Endothelial cell of umbilical vein (primary cell): ENCODE data around the gene SSR2. TPM values are rescaled to one million over a fixed set of nuclear protein-coding genes. Genes with fewer than 3 reads are reported as not detected.

Experiments
- BruUV-seq: library from RNA; stranded (reverse); fragments of 400-500 nt; replicated peaks from 2 replicates; lab custom pipeline; 2021; lab: Mats Ljungman, UMichigan
- CTCF ChIA-PET: fragments of 300-600, 350-600 bp; sonication (Branson Sonifier 250); formaldehyde crosslinking; loops from one replicate; lab custom pipeline; 2021; ENCODE audit warnings: antibody characterized with exemption, inconsistent platforms; lab: Charles Lee
- POLR2A ChIA-PET: fragments of 300-600, 350-600 bp; sonication (Branson Sonifier 250); formaldehyde crosslinking; loops from one replicate; lab custom pipeline; 2021; ENCODE audit warnings: antibody characterized with exemption, inconsistent platforms; lab: Charles Lee
- DNase-seq: peaks from one replicate; pipeline ENCODE4 v3.0.0-alpha.2; 2011; ENCODE audit warnings: low read depth, low spot score
- FAIRE-seq: peaks from 2 replicates; lab custom pipeline; 2011; peaks lifted over from hg19 to GRCh38; lab: Jason Lieb, UNC
- H2AFZ ChIP-seq: 2 replicates; pipeline ENCODE4 v1.6.0; 2012; ENCODE audit warnings: low read depth, low read length, control low read depth, inconsistent platforms
- H3K27ac ChIP-seq: 2 replicates; pipeline ENCODE4 v1.5.1; 2011; ENCODE audit warnings: low read depth, mild to moderate bottlenecking, control low read depth, low read length, moderate library complexity; ENCODE audit not compliant: insufficient read depth
- H3K27me3 ChIP-seq, 2 experiments: 2 replicates each; pipeline versions ENCODE4 v1.6.0 to v1.6.1; 2011; ENCODE audit warnings: low read length in 2 of 2, mixed read lengths in 1 of 2; ENCODE audit not compliant: control insufficient read depth in 2 of 2, insufficient read depth in 2 of 2
- H3K36me3 ChIP-seq, 2 experiments: 2 replicates in 1 of 2; 3 replicates in 1 of 2; pipeline ENCODE4 v1.5.1; 2011; ENCODE audit warnings: low read length in 2 of 2, mild to moderate bottlenecking in 1 of 2, moderate library complexity in 1 of 2; ENCODE audit not compliant: control insufficient read depth in 2 of 2, insufficient read depth in 2 of 2; ENCODE audit errors: extremely low read depth in 1 of 2
- H3K4me1 ChIP-seq: 3 replicates; pipeline ENCODE4 v1.5.1; 2011; ENCODE audit warnings: mild to moderate bottlenecking, low read length; ENCODE audit not compliant: control insufficient read depth, insufficient read depth; ENCODE audit errors: extremely low read depth
- H3K4me2 ChIP-seq: 2 replicates; pipeline ENCODE4 v1.6.1; 2011; ENCODE audit warnings: low read length, control low read depth, mixed read lengths; ENCODE audit not compliant: insufficient read depth
- H3K4me3 ChIP-seq, 3 experiments: fragments of 200-600 bp in 1 of 3; sonication (generic), shearing (Covaris generic) in 1 of 3; replicated peaks in 1 of 3; 2 replicates each; pipeline ENCODE4 v1.5.1; 2011 to 2016; ENCODE audit warnings: control low read depth in 3 of 3, low read length in 3 of 3, mild to moderate bottlenecking in 2 of 3, inconsistent platforms in 1 of 3, low read depth in 1 of 3, moderate library complexity in 1 of 3; ENCODE audit not compliant: insufficient read depth in 1 of 3
- H3K79me2 ChIP-seq: 2 replicates; pipeline ENCODE4 v1.6.0; 2012; ENCODE audit warnings: low read length, inconsistent platforms; ENCODE audit not compliant: control insufficient read depth, insufficient read depth
- H3K9ac ChIP-seq: replicated peaks from 2 replicates; pipeline ENCODE3; 2011; ENCODE audit warnings: low read length, control low read depth; ENCODE audit not compliant: insufficient read depth; ENCODE audit errors: extremely low read depth
- H3K9me1 ChIP-seq: replicated peaks from 3 replicates; pipeline ENCODE4 v1.6.0; 2011; ENCODE audit warnings: mild to moderate bottlenecking, low read length; ENCODE audit not compliant: control insufficient read depth, insufficient read depth; ENCODE audit errors: extremely low read depth
- H3K9me3 ChIP-seq: replicated peaks from 2 replicates; pipeline ENCODE4 v1.5.1; 2012; ENCODE audit warnings: low read length, inconsistent platforms; ENCODE audit not compliant: control insufficient read depth, insufficient read depth
- H4K20me1 ChIP-seq: replicated peaks from 2 replicates; pipeline ENCODE3; 2011; ENCODE audit warnings: mild to moderate bottlenecking, low read length; ENCODE audit not compliant: control insufficient read depth, insufficient read depth; ENCODE audit errors: extremely low read depth
- EZH2 ChIP-seq: IDR thresholded peaks from 2 replicates; pipeline ENCODE4 v1.6.1; 2012; ENCODE audit warnings: borderline replicate concordance, low read depth, mild to moderate bottlenecking, moderate library complexity, low read length, inconsistent platforms; ENCODE audit not compliant: severe bottlenecking
- FOS ChIP-seq: IDR thresholded peaks from 2 replicates; pipeline ENCODE4 v1.6.1; 2011; ENCODE audit warnings: mild to moderate bottlenecking, low read length, moderate library complexity, borderline replicate concordance; ENCODE audit not compliant: insufficient read depth
- GATA2 ChIP-seq: IDR thresholded peaks from 2 replicates; pipeline ENCODE4 v1.7.0; 2011; ENCODE audit warnings: low read depth, mild to moderate bottlenecking, moderate library complexity, mixed read lengths, low read length; ENCODE audit not compliant: insufficient read length, insufficient read depth
- JUN ChIP-seq: IDR thresholded peaks from 2 replicates; pipeline ENCODE4 v1.6.1; 2011; ENCODE audit warnings: borderline replicate concordance, low read depth; ENCODE audit not compliant: insufficient read length, insufficient read depth
- MYC ChIP-seq: IDR thresholded peaks from one replicate; pipeline ENCODE4 v1.6.1; 2011; ENCODE audit warnings: mild to moderate bottlenecking, low read depth, low read length
- POLR2A ChIP-seq: IDR thresholded peaks from 2 replicates; pipeline ENCODE4 v1.6.1; 2012; ENCODE audit warnings: low read depth, mild to moderate bottlenecking, control low read depth, low read length
- POLR2AphosphoS5 ChIP-seq: IDR thresholded peaks from 2 replicates; pipeline ENCODE4 v1.6.1; 2012; ENCODE audit warnings: low read depth, mild to moderate bottlenecking, control low read depth, low read length, moderate library complexity; ENCODE audit not compliant: insufficient read depth
- dilution Hi-C: fragments of 300-500 bp; cut with MboI; formaldehyde crosslinking; loops from one replicate; pipeline ENCODE4 v1.15.0; 2019; ENCODE audit warnings: low sequenced_read_pairs; ENCODE audit not compliant: extremely low pct_ligation_motif_present
- intact Hi-C: fragments of 100-400 bp; cut with micrococcal nuclease; formaldehyde crosslinking; loops from one replicate; pipeline ENCODE4 v1.10.0; 2022
- polyA plus RNA-seq, 4 experiments: library from polyadenylated mRNA; depleted of rRNA in 3 of 4; stranded (reverse) in 3 of 4; unstranded in 1 of 4; fragments of >200 nt; gene quantifications; 2 replicates each; pipeline versions ENCODE4 v1.2.1 to v1.2.3, GENCODE V29; 2011 to 2012; ENCODE audit warnings: missing spikeins in 1 of 4
- total RNA-seq: library from RNA; stranded (reverse); gene quantifications from 2 replicates; pipeline ENCODE4 v1.2.3, GENCODE V29; 2021
- TF ChIP-seq, protein P1 (sequence below): IDR thresholded peaks from 2 replicates; pipeline ENCODE4 v1.6.1; 2011; ENCODE audit not compliant: insufficient read depth, insufficient read length
- TF ChIP-seq, protein P2 (sequence below), 2 donors: IDR thresholded peaks; 1 replicate in 1 of 2; 2 replicates in 1 of 2; pipeline ENCODE4 v1.5.1; 2011; ENCODE audit warnings: low read length in 2 of 2, mild to moderate bottlenecking in 2 of 2, moderate library complexity in 2 of 2, control low read depth in 1 of 2, inconsistent platforms in 1 of 2, low read depth in 1 of 2; ENCODE audit not compliant: insufficient read depth in 1 of 2; ENCODE audit errors: extremely low read depth in 1 of 2

The SSR2 gene
- total and polyA plus RNA-seq, 2 donors (not counting 3 experiments of a cell fraction or from before 2014, with no cell fraction given) = 362 to 1,787 TPM

DNA sequence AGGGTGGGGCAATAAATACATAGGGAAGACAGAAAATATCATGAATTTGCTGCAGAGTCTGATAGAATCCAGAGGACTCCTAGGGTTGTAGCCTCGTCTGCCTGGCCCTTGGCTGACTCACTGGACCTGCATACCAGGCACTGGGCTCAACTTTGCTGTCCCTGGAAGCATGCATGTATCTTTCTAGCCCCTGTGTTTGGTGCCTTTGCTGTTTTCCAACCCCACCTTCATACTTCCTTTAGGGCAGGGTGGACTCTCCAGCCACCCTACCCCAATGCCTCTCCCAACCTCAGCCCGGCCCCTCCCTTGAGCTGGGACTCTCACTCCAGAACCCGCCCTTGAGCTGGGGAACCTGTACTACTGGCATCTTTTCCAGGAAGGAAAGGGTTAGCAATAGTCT, 41.4 kb upstream of the SSR2 start:
- Histone ChIP-seq H3K4me3 (no peak overlapping the region), H4K20me1 (no peaks in the 10 kb centered on the region), H3K27me3 (no peaks in the 10 kb centered on the region), H3K79me2 (no peaks in the 10 kb centered on the region), H3K9me3 (no peaks in the 10 kb centered on the region), H3K9ac (no peak overlapping the region), H3K4me1 (no peaks in the 10 kb centered on the region), H3K36me3 (no peaks in the 10 kb centered on the region), H3K27ac (no peak overlapping the region), H3K4me2 (no peak overlapping the region), H3K9me1 (no peaks in the 10 kb centered on the region), H2AFZ (no peak overlapping the region)
- dilution Hi-C loops (no loop called here), intact Hi-C loops (no loop called here)
- ChIA-PET POLR2A (no interaction called here), CTCF (interaction anchor here (1.1 to 1.6 kb wide), 2 partner anchors 9 to 29 kb away, joined by 3 to 4 read pairs; no protein-coding TSS in a partner anchor)
- TF ChIP-seq EZH2 (no peak), JUN (no peak), FOS (no peak), POLR2AphosphoS5 (no peak), POLR2A (no peak), MYC (no peak), GATA2 (no peak)
- TF ChIP-seq, protein P1, sequence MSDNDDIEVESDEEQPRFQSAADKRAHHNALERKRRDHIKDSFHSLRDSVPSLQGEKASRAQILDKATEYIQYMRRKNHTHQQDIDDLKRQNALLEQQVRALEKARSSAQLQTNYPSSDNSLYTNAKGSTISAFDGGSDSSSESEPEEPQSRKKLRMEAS = no peak
- TF ChIP-seq, protein P2, sequence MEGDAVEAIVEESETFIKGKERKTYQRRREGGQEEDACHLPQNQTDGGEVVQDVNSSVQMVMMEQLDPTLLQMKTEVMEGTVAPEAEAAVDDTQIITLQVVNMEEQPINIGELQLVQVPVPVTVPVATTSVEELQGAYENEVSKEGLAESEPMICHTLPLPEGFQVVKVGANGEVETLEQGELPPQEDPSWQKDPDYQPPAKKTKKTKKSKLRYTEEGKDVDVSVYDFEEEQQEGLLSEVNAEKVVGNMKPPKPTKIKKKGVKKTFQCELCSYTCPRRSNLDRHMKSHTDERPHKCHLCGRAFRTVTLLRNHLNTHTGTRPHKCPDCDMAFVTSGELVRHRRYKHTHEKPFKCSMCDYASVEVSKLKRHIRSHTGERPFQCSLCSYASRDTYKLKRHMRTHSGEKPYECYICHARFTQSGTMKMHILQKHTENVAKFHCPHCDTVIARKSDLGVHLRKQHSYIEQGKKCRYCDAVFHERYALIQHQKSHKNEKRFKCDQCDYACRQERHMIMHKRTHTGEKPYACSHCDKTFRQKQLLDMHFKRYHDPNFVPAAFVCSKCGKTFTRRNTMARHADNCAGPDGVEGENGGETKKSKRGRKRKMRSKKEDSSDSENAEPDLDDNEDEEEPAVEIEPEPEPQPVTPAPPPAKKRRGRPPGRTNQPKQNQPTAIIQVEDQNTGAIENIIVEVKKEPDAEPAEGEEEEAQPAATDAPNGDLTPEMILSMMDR (IDR thresholded peaks at IDR 0.05; ENCODE audit: extremely low read depth in 1 of 2, insufficient read depth in 1 of 2, low read depth in 1 of 2, low read length in 2 of 2) = no peak
- BruUV-seq = no TSS peak
- no peak for DNase-seq
- no peak for FAIRE-seq
